ENCODE results near the gene MID2.
"Not testable (repeated sequence)": the region's sequence is repeated elsewhere in the genome, so short reads cannot be mapped to it uniquely, and the experiment has no call there.

The MID2 gene

DNA sequence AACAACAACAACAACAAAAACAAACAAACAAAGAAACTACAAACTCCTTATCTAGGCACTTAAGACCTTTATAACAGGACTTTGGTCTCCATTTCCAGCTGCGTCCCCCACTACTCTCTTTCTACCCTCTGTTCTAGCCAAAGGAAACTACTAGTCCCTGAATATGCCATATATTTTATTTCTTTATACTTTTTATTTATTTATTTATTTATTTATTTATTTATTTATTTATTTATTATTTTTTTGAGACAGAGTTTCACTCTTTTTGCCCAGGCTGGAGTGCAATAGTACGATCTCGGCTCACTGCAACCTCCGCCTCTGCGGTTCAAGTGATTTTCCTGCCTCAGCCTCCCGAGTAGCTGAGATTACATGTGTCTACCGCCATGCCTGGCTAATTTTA is 26.0 kb downstream of the MID2 start:
- not testable (repeated sequence) for H3K27me3 Mint-ChIP-seq (ENCODE audit: low read depth); H3K4me3 Mint-ChIP-seq; DNase-seq (ENCODE audit: low spot score); H3K36me3 Mint-ChIP-seq (ENCODE audit: low read depth); H3K9me3 Mint-ChIP-seq; H3K4me1 Mint-ChIP-seq (ENCODE audit: low read depth); H3K27ac Mint-ChIP-seq

DNA sequence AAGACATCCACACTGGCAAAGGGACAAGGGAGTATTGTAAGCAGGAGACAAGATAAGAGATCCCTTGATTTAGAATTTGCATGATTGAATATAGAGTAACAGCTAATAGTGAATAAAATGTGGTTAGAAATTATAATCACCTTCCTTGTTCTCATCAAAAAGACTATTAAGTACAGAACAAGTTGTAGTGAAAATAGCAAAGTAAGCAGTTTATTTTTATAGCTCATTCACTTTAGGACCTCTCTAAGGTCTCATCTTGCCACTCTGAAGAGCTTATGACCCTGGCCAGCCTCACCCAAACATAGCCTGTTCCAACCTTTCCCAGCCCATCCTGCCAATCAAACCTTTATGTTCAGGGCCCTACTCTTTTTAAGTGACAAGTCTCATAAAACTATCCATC is 30.6 kb downstream of the MID2 start:
- no peaks in the 10 kb centered on the region for H3K4me1 Mint-ChIP-seq (ENCODE audit: low read depth)
- no peaks in the 10 kb centered on the region for H3K9me3 Mint-ChIP-seq
- DNase-seq (ENCODE audit: low spot score) = no peak
- no peaks in the 10 kb centered on the region for H3K36me3 Mint-ChIP-seq (ENCODE audit: low read depth)
- H3K4me3 Mint-ChIP-seq = no peak overlapping the region
- H3K27me3 Mint-ChIP-seq (ENCODE audit: low read depth) = no peaks in the 10 kb centered on the region
- no peak overlapping the region for H3K27ac Mint-ChIP-seq

DNA sequence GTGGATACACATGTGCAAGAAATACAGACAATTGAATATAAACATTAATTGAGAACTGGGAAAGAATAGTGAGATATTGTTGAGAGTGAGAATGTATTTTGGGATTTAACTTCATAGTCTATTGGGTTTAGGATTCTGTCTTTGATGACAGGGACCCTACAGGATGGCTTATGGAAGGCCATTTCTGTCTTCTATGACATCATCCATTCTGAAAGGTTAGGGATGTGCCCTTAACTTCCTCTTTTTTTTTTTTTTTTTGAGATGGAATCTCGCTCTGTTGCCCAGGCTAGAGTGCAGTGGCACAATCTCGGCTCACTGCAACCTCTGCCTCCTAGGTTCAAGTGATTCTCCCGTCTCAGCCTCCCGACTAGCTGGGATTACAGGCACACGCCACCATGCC is 31.4 kb downstream of the MID2 start:
- not testable (repeated sequence) for DNase-seq (ENCODE audit: low spot score); H3K4me1 Mint-ChIP-seq (ENCODE audit: low read depth); H3K27ac Mint-ChIP-seq; H3K27me3 Mint-ChIP-seq (ENCODE audit: low read depth); H3K9me3 Mint-ChIP-seq; H3K4me3 Mint-ChIP-seq; H3K36me3 Mint-ChIP-seq (ENCODE audit: low read depth)

DNA sequence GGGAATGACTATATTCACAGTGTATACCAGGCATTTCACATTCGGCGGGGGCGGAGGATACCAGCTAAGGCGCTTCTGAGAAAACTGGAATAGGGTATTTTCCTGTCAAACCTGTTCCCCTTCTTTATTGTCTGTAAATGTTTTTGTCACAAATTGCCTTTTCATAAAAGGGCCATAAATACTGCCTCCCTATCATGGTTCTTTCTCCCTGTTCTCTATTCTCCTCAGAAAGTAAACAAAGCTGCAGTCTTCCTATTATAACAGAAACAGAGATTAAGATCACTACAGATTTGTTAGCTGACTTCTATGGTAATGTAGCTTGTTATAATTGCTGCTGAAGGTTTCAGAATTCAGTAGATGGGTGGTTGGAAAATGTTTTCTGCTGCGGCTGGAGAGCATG is 32.2 kb downstream of the MID2 start:
- H3K36me3 Mint-ChIP-seq (ENCODE audit: low read depth) = no peaks in the 10 kb centered on the region
- H3K27ac Mint-ChIP-seq = no peak overlapping the region
- DNase-seq (ENCODE audit: low spot score) = no peak
- H3K4me3 Mint-ChIP-seq = no peak overlapping the region
- H3K4me1 Mint-ChIP-seq (ENCODE audit: low read depth) = no peaks in the 10 kb centered on the region
- no peaks in the 10 kb centered on the region for H3K27me3 Mint-ChIP-seq (ENCODE audit: low read depth)
- H3K9me3 Mint-ChIP-seq = no peaks in the 10 kb centered on the region

DNA sequence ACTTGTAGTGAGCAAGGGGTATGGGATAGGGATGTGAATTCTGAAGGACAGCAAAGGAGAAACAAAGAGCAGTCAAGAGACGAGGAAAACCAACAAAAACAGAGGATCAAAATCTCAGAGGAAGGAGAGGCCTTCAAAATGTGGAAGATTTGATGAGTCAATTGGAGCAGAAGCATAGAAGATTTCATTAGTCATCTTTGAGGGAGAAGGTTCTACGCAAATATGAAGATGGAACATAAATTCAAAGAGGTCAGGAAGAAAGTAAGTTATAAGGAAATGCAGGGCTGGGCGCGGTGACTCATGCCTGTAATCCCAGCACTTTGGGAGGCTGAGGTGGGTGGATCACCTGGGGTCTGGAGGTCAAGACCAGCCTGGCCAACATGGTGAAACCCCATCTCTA is 35.4 kb downstream of the MID2 start:
- Mint-ChIP-seq H3K9me3 (no peaks in the 10 kb centered on the region), H3K27ac (no peak overlapping the region), H3K36me3 (ENCODE audit: low read depth) (no peaks in the 10 kb centered on the region), H3K27me3 (ENCODE audit: low read depth) (no peaks in the 10 kb centered on the region), H3K4me1 (ENCODE audit: low read depth) (no peaks in the 10 kb centered on the region), H3K4me3 (no peak overlapping the region)
- DNase-seq (ENCODE audit: low spot score) = no peak

DNA sequence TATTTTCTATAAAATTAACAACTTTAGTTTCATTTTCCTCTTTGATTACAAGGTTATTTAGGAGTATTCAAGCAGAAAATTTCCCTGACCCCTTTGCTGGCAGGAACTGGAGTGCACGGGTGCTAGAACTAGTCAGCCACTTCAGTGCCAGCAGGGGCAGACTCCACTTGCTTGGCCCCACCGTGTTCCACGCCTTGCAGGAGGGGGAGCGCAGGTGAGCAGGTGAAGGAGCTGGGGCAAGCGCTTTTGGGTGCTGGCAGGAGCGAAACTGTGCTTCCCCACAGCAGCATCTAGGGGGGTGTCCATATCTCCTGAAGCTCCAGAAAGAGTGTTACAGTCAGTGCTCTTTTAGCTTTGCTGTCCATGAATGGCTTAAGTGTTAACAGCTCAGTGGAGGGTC is 45.5 kb downstream of the MID2 start:
- no peak overlapping the region for H3K27ac Mint-ChIP-seq
- no peaks in the 10 kb centered on the region for H3K4me1 Mint-ChIP-seq (ENCODE audit: low read depth)
- no peaks in the 10 kb centered on the region for H3K36me3 Mint-ChIP-seq (ENCODE audit: low read depth)
- H3K4me3 Mint-ChIP-seq = no peak overlapping the region
- H3K27me3 Mint-ChIP-seq (ENCODE audit: low read depth) = no peaks in the 10 kb centered on the region
- no peaks in the 10 kb centered on the region for H3K9me3 Mint-ChIP-seq
- no peak for DNase-seq (ENCODE audit: low spot score)

DNA sequence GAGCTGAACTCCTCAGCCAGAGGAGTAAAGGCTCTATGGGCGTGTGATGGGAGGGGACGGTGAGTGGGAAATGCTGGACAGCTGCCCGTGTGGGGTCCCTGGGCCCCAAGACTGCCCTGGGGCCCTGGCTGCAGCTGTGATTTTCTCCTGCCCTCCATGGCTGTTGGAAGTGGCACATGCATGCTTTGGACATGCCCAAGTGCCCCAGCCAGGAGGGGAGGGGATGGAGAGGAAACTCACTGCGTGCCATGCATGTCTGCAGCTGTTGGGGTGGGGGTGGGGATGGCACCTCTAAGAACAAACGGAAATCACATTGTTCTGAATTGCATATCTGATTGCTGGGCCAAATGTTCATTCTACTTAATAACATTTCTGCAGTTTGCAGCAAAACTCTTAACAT is 52.4 kb downstream of the MID2 start:
- H3K27ac Mint-ChIP-seq = no peak overlapping the region
- no peaks in the 10 kb centered on the region for H3K9me3 Mint-ChIP-seq
- no peaks in the 10 kb centered on the region for H3K36me3 Mint-ChIP-seq (ENCODE audit: low read depth)
- H3K4me1 Mint-ChIP-seq (ENCODE audit: low read depth) = no peaks in the 10 kb centered on the region
- no peaks in the 10 kb centered on the region for H3K27me3 Mint-ChIP-seq (ENCODE audit: low read depth)
- DNase-seq (ENCODE audit: low spot score) = no peak
- H3K4me3 Mint-ChIP-seq = no peak overlapping the region

DNA sequence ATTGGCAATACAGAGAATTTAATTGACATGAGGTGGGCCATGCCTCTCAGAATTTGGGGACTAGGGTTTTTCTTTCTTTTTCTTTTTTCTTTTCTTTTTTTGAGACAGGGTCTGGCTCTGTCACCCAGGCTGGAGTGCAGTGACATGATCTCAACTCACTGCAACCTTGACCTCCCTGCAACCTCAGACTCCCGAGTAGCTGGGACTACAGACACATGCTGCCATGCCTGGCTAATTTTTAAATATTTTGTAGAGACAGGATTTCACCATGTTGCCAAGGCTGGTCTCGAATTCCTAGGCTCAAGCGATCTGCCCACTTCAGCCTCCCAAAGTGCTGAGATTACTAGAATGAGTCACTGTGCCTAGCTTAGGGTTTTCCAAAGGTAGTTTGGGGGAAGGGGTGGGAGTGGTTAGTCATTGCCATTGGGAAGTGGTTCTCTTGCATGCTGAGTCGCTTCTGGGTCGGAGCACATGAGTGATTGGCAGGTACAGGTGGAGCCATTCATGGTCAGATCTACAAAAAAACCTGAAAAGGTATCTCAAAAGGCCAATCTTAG is 54.5 kb downstream of the MID2 start:
- Mint-ChIP-seq H3K4me1 (ENCODE audit: low read depth) (no peaks in the 10 kb centered on the region), H3K27ac (no peak overlapping the region), H3K4me3 (no peak overlapping the region), H3K36me3 (ENCODE audit: low read depth) (no peaks in the 10 kb centered on the region), H3K9me3 (no peaks in the 10 kb centered on the region), H3K27me3 (ENCODE audit: low read depth) (no peaks in the 10 kb centered on the region)
- no peak for DNase-seq (ENCODE audit: low spot score)

DNA sequence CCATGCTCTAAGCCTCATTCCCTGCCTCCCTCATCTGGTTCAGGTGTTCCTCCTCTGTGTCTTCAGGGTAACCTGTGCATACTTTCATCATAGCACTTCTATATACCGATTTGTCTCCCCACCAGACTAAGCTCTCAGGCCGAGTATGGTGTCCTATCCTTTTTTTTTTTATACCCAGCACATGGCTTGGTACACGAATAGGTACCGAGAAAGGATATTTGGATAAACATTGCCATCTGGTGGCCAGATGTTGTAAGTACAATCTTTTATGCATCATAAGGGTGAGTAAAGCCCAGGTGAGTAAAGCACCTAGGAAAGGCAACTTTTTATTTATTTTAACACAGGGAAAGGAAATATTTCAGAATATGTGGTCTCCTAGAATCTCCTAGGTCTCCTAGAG is 68.4 kb downstream of the MID2 start:
- Mint-ChIP-seq H3K9me3 (peaks cover 4% of the 10 kb centered on the region), H3K36me3 (ENCODE audit: low read depth) (peaks cover 2% of the 10 kb centered on the region), H3K27ac (no peak overlapping the region), H3K4me1 (ENCODE audit: low read depth) (no peaks in the 10 kb centered on the region), H3K4me3 (no peak overlapping the region), H3K27me3 (ENCODE audit: low read depth) (no peaks in the 10 kb centered on the region)
- peak; percentile 3 for DNase-seq (ENCODE audit: low spot score)

DNA sequence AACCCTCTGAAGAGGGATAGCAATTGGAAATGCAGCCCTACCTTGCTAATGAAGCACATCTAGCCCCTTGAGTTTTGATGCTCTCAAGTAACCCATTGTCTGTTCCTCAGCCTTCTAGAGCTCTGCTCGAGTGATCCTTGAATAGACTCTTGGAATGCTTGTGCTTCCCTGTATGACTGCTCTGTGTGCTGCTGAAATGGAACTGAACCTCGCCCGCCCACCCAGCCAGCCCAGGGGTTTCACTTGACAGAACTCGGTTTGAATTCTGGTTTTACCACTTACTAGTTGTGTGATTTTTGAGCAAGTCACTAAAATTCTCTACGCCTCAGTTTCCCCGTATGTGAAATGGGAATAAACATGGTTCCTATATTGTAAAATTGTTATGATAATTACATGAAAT is 77.1 kb downstream of the MID2 start:
- H3K9me3 Mint-ChIP-seq = no peaks in the 10 kb centered on the region
- H3K4me1 Mint-ChIP-seq (ENCODE audit: low read depth) = no peaks in the 10 kb centered on the region
- no peaks in the 10 kb centered on the region for H3K36me3 Mint-ChIP-seq (ENCODE audit: low read depth)
- no peak overlapping the region for H3K4me3 Mint-ChIP-seq
- DNase-seq (ENCODE audit: low spot score) = no peak
- no peaks in the 10 kb centered on the region for H3K27me3 Mint-ChIP-seq (ENCODE audit: low read depth)
- no peak overlapping the region for H3K27ac Mint-ChIP-seq

DNA sequence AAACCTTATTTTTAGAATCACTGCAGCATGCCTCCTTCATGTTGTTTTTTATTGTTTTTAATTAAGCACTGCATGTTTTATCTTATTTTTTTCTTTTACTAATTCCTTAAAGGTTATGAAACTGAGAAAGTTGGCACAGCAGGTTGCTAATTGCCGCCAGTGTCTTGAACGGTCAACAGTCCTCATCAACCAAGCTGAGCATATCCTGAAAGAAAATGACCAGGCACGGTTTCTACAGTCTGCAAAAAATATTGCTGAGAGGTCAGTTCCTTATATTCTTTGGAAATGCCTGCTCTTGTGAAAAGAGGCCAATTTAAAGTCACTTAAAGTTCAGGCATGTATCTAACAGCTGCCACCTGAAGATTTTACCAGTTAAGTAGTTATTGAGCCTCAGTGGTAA is 79.7 kb downstream of the MID2 start:
- H3K36me3 Mint-ChIP-seq (ENCODE audit: low read depth) = no peaks in the 10 kb centered on the region
- no peaks in the 10 kb centered on the region for H3K27me3 Mint-ChIP-seq (ENCODE audit: low read depth)
- no peak for DNase-seq (ENCODE audit: low spot score)
- no peak overlapping the region for H3K4me3 Mint-ChIP-seq
- H3K9me3 Mint-ChIP-seq = no peaks in the 10 kb centered on the region
- H3K4me1 Mint-ChIP-seq (ENCODE audit: low read depth) = no peaks in the 10 kb centered on the region
- H3K27ac Mint-ChIP-seq = no peak overlapping the region

DNA sequence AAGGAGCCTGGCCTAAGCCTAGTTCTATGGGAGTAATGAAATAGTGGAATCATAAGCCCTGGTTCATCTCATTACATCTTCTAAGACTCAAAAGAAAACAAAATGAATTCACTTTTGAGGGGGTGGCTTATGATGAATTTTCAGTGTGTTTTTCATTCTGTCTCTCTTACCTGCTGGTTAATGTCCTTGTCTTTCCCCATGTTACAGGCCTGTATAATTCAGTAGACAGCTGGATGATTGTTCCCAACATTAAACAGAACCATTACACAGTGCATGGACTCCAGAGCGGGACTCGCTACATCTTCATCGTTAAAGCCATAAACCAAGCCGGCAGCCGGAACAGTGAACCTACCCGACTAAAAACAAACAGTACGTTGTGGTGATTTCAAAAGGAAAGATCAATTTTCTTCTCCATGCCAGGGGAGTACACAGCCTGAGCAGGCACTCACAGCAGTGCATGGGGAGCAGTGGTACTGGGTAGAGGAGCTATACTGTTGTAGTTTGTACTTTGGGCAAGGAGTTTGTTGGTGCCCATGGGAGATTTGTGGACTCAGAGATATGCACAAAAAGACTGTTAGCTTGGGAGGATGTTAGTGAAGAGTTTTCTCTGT is 98.6 kb downstream of the MID2 start:
- Mint-ChIP-seq H3K4me1 (ENCODE audit: low read depth) (no peaks in the 10 kb centered on the region), H3K27ac (no peak overlapping the region), H3K27me3 (ENCODE audit: low read depth) (no peaks in the 10 kb centered on the region), H3K4me3 (no peak overlapping the region), H3K9me3 (no peaks in the 10 kb centered on the region), H3K36me3 (ENCODE audit: low read depth) (no peaks in the 10 kb centered on the region)
- no peak for DNase-seq (ENCODE audit: low spot score)

DNA sequence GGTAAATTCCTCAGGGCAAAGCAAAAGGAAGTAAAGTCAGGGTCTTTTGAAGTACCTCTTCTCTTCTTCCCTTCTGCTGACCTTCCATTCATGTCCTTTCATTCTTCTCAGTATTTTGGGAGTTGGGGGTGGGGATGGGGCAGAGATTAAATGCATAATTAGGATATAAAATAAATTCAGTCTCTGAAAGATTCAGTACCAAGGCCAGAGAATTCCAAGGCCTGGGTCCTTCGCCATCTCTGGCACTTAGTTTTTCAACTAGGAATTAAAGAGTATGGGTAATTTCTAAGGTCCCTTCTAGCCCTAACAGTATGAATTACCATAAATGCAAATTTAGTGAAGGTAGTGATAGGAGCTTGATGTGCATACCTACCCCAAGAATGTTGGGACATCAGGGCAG is 108.6 kb downstream of the MID2 start:
- DNase-seq (ENCODE audit: low spot score) = no peak
- no peaks in the 10 kb centered on the region for H3K36me3 Mint-ChIP-seq (ENCODE audit: low read depth)
- H3K4me3 Mint-ChIP-seq = no peak overlapping the region
- H3K27ac Mint-ChIP-seq = no peak overlapping the region
- H3K4me1 Mint-ChIP-seq (ENCODE audit: low read depth) = no peaks in the 10 kb centered on the region
- H3K9me3 Mint-ChIP-seq = no peaks in the 10 kb centered on the region
- peaks cover 9% of the 10 kb centered on the region for H3K27me3 Mint-ChIP-seq (ENCODE audit: low read depth)

DNA sequence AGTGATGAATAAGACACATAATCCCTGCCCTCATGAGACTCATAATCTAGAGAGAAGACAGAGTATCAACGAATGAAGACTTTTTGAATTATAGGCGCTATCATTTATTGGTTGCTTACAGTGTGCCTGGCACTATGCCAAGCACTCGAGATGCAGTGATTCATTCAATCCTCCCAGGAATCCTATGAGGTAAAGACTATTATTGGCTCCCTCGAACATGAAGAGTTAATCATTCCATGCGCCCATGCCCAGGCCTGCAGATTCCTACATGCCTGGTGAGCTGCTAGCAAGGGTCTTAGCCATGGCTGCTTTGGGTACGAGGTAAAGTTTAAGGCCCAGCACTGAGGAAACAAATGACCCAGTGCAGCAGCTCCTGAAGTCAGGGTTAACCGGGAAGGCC is 109.5 kb downstream of the MID2 start:
- no peaks in the 10 kb centered on the region for H3K36me3 Mint-ChIP-seq (ENCODE audit: low read depth)
- H3K4me1 Mint-ChIP-seq (ENCODE audit: low read depth) = no peaks in the 10 kb centered on the region
- no peaks in the 10 kb centered on the region for H3K9me3 Mint-ChIP-seq
- no peak overlapping the region for H3K27ac Mint-ChIP-seq
- H3K27me3 Mint-ChIP-seq (ENCODE audit: low read depth) = peaks cover 9% of the 10 kb centered on the region
- no peak overlapping the region for H3K4me3 Mint-ChIP-seq
- no peak for DNase-seq (ENCODE audit: low spot score)

DNA sequence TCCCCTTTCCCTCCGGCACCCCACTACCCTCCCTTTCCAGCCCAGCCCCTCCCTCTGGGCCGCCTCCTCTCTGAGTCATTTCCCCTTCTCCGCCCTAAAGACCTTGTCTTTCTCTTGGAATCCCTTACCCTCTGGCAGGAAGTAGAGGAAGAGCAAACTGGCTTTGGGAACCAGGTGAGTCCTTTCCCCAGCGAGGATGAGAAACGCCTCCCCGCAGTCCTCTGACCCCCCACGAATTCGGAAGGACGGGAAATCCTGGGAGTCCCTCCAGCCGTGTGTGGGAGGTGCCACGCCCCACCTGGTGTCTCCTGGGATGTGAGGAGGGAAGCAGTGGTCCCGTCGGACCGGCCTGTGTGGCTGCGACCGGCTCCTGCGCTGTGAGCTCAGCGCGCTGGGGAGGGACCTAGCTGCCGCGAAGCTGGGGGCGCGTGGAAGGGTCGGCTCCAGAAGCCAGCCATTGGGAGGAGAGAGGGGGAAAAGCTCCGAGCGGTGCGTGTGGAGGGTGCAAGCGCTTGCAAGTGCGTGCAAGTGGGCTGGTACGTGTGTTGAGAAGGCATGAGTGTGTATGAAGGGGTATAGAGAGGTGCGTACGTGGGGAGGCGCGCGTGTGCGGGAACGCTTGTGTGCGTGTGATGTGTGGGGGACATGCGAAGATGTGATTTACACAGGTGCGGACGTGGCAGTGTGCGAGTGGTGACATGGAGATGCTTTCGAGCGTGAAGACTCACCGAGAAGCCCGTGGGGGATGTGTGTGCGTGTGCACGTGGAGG is 110.2 kb downstream of the MID2 start:
- Mint-ChIP-seq H3K4me1 (ENCODE audit: low read depth) (no peaks in the 10 kb centered on the region), H3K36me3 (ENCODE audit: low read depth) (no peaks in the 10 kb centered on the region), H3K27ac (no peak overlapping the region), H3K9me3 (no peaks in the 10 kb centered on the region), H3K4me3 (no peak overlapping the region), H3K27me3 (ENCODE audit: low read depth) (peaks cover 9% of the 10 kb centered on the region)
- no peak for DNase-seq (ENCODE audit: low spot score)
